ENCODE measurements around the gene PKN1.

The PKN1 gene

GRCh38 chr19:14482172-14482941 is 49.3 kb downstream of the PKN1 start:
- Histone ChIP-seq H3K27me3 (ENCODE audit: control insufficient read depth in 1 of 2, insufficient read depth in 2 of 2, low read length in 2 of 2) (no peaks in the 10 kb centered on the region), H3K9me3 (ENCODE audit: control insufficient read depth in 1 of 2, low read length in 2 of 2) (no peaks in the 10 kb centered on the region), H3K4me1 (ENCODE audit: control insufficient read depth in 1 of 2, insufficient read depth in 2 of 2, low read length in 2 of 2) (peaks cover 0 to 2% of the 10 kb centered on the region in 2 donors), H3K4me3 (ENCODE audit: low read depth in 1 of 2, low read length in 2 of 2) (no peak overlapping the region), H3K9ac (ENCODE audit: low read depth in 1 of 2, low read length in 2 of 2) (no peak overlapping the region), H3K36me3 (ENCODE audit: control insufficient read depth in 1 of 2, insufficient read depth in 2 of 2, low read length in 2 of 2) (peaks cover 7 to 35% of the 10 kb centered on the region in 2 donors), H3K27ac (ENCODE audit: low read depth, low read length) (no peak overlapping the region)

- Histone ChIP-seq H3K36me3 (ENCODE audit: control insufficient read depth in 1 of 2, insufficient read depth in 2 of 2, low read length in 2 of 2) (peaks cover 0 to 20% of the 10 kb centered on the region in 2 donors), H3K27me3 (ENCODE audit: control insufficient read depth in 1 of 2, insufficient read depth in 2 of 2, low read length in 2 of 2) (no peaks in the 10 kb centered on the region), H3K27ac (ENCODE audit: low read depth, low read length) (no peak overlapping the region)
These were observed 54.4 kb downstream of the PKN1 start for GRCh38 chr19:14487370-14488125.

GRCh38 chr19:14492756-14493337 is 59.7 kb downstream of the PKN1 start:
- Histone ChIP-seq H3K27me3 (ENCODE audit: control insufficient read depth in 1 of 2, insufficient read depth in 2 of 2, low read length in 2 of 2) (no peaks in the 10 kb centered on the region), H3K4me3 (ENCODE audit: low read depth in 1 of 2, low read length in 2 of 2) (no peak overlapping the region), H3K27ac (ENCODE audit: low read depth, low read length) (no peak overlapping the region), H3K36me3 (ENCODE audit: control insufficient read depth in 1 of 2, insufficient read depth in 2 of 2, low read length in 2 of 2) (peaks cover 0 to 19% of the 10 kb centered on the region in 2 donors), H3K9ac (ENCODE audit: low read depth in 1 of 2, low read length in 2 of 2) (no peak overlapping the region), H3K4me1 (ENCODE audit: control insufficient read depth in 1 of 2, insufficient read depth in 2 of 2, low read length in 2 of 2) (peaks cover 26 to 28% of the 10 kb centered on the region in 2 donors), H3K9me3 (ENCODE audit: control insufficient read depth in 1 of 2, low read length in 2 of 2) (no peaks in the 10 kb centered on the region)

More at GRCh38 chr19:14487370-14488125, 54.4 kb downstream of the PKN1 start:
- Histone ChIP-seq H3K9ac (ENCODE audit: low read depth in 1 of 2, low read length in 2 of 2) (no peak overlapping the region), H3K4me3 (ENCODE audit: low read depth in 1 of 2, low read length in 2 of 2) (no peak overlapping the region), H3K4me1 (ENCODE audit: control insufficient read depth in 1 of 2, insufficient read depth in 2 of 2, low read length in 2 of 2) (no peaks in the 10 kb centered on the region), H3K9me3 (ENCODE audit: control insufficient read depth in 1 of 2, low read length in 2 of 2) (no peaks in the 10 kb centered on the region)

DNA sequence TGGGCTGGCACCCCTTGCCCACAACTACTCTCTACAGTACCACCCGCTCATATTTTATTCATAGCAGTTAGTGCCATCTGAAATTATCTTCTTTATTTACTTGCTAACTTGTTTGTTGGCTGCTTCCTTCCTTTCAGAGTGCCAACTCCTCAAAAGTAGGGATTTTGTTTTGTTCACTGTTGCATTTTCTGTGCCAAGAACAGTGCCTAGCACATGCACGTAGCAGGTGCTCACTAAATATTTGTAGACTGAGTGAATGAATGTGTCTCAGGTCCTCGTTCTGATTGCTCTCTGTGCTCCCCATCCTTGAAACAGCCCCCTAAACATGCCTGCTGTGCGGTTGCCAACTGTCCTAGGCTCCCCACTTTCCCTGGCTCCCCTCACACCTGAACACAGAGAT is 61.3 kb downstream of the PKN1 start:
- no peak overlapping the region for H3K27ac ChIP-seq (ENCODE audit: low read depth, low read length)
- H3K4me3 ChIP-seq (ENCODE audit: low read depth in 1 of 2, low read length in 2 of 2): peak overlapping the region in 1 of 2 donors; percentile 83
- no peaks in the 10 kb centered on the region for H3K27me3 ChIP-seq (ENCODE audit: control insufficient read depth in 1 of 2, insufficient read depth in 2 of 2, low read length in 2 of 2)
- peaks cover 0 to 6% of the 10 kb centered on the region in 2 donors for H3K36me3 ChIP-seq (ENCODE audit: control insufficient read depth in 1 of 2, insufficient read depth in 2 of 2, low read length in 2 of 2)
- peak overlapping the region in 1 of 2 donors; percentile 47 for H3K9ac ChIP-seq (ENCODE audit: low read depth in 1 of 2, low read length in 2 of 2)
- peaks cover 26 to 28% of the 10 kb centered on the region in 2 donors for H3K4me1 ChIP-seq (ENCODE audit: control insufficient read depth in 1 of 2, insufficient read depth in 2 of 2, low read length in 2 of 2)
- no peaks in the 10 kb centered on the region for H3K9me3 ChIP-seq (ENCODE audit: control insufficient read depth in 1 of 2, low read length in 2 of 2)

DNA sequence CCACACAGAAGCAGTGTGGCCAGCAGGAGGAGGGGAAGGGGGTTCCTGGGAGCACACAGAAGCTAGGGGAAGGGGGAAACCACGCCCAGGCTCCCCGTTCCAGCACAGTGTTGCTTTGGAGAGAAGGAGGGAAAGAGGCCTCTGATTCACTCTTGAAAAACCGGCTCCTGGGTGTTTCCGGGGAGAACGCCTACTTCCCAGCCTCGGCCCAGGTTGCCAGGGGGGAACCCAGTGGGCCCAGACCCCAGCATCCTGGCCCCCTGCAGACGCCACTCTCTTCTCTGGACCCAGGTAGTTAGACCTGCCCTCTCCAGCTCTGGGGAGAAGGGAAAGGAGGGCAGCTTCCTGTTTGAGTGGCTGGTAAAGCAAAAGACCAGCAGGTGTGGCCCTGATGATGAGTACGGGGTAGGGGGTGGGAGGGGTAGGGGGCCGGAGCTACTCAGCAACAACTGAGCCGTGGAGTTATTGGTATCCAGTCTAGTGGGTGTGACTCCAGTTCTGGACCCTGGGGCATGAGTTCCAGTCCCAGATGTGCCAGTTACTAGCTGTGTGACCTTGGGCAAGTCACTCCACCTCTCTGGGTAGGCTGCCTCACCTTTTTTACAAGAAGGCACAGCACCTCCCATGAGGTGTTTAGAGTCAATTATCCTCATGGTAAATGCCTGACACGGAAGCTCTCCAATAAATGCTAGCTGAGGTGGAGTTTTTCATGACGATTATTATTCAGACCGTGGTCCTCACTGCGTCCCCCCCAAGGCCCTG is 62.0 kb downstream of the PKN1 start:
- peaks cover 26 to 28% of the 10 kb centered on the region in 2 donors for H3K4me1 ChIP-seq (ENCODE audit: control insufficient read depth in 1 of 2, insufficient read depth in 2 of 2, low read length in 2 of 2)

GRCh38 chr19:14495672-14496028 is 62.5 kb downstream of the PKN1 start:
- peak overlapping the region; percentile 67 to 83 for H3K4me3 ChIP-seq (ENCODE audit: low read depth in 1 of 2, low read length in 2 of 2)
- no peaks in the 10 kb centered on the region for H3K9me3 ChIP-seq (ENCODE audit: control insufficient read depth in 1 of 2, low read length in 2 of 2)
- H3K4me1 ChIP-seq (ENCODE audit: control insufficient read depth in 1 of 2, insufficient read depth in 2 of 2, low read length in 2 of 2): peaks cover 26 to 28% of the 10 kb centered on the region in 2 donors

More for the DNA sequence above, 62.0 kb downstream of the PKN1 start:
- Histone ChIP-seq H3K27ac (ENCODE audit: low read depth, low read length) (no peak overlapping the region), H3K9ac (ENCODE audit: low read depth in 1 of 2, low read length in 2 of 2) (peak overlapping the region; percentile 45 to 83), H3K27me3 (ENCODE audit: control insufficient read depth in 1 of 2, insufficient read depth in 2 of 2, low read length in 2 of 2) (no peaks in the 10 kb centered on the region), H3K4me3 (ENCODE audit: low read depth in 1 of 2, low read length in 2 of 2) (peak overlapping the region; percentile 67 to 83), H3K36me3 (ENCODE audit: control insufficient read depth in 1 of 2, insufficient read depth in 2 of 2, low read length in 2 of 2) (peaks cover 0 to 6% of the 10 kb centered on the region in 2 donors), H3K9me3 (ENCODE audit: control insufficient read depth in 1 of 2, low read length in 2 of 2) (no peaks in the 10 kb centered on the region)

DNA sequence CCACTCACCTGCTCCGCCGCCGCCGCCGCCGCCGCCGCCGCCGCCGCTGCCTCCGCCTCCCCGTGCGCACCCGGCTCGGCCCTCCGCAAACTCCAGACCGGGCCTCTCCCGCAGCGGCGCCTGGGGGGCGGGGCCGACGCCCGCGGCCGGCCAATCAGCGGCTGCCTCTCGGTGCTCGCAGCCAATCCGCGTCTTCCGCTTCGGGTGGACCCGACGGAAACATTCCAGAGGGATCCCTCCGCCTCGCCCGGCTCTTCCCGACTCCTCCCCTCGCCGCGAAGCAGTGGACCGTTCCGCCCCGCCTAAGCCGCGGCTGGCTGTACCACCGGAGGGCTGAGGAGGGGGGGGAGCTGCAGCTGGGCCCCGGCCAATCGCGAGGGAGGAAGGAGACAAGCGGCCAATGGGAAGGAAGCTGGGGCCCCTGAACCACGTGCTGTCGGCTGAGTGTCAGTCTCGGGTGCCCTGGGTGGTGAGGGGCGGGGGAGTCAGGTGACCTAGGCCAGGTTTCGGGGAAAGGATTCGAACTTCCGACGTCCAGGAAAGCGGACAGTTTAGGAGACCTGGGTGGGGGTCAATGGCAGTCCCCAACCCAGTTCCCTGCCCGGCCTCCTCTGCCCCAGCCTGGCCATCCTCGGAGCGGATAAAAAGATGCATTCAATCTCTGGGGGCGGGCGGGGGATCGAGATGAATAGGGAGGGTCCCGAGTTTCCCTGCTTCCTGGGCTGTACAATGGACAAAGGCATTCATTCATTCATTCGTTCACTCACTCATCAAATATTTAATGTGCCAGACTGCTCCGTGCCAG is 63.1 kb downstream of the PKN1 start, which contains the start of gene GIPC1:
Gene GIPC1 (minus strand): TSS at position 99 of the 805 bp plus-strand sequence. CDS start 13,151 bp downstream, outside the sequence.
- peaks cover 26 to 28% of the 10 kb centered on the region in 2 donors for H3K4me1 ChIP-seq (ENCODE audit: control insufficient read depth in 1 of 2, insufficient read depth in 2 of 2, low read length in 2 of 2)
- H3K27me3 ChIP-seq (ENCODE audit: control insufficient read depth in 1 of 2, insufficient read depth in 2 of 2, low read length in 2 of 2): no peaks in the 10 kb centered on the region
- peak within 1 kb of the TSS; percentile 67 for H3K27ac ChIP-seq (ENCODE audit: low read depth, low read length)
- H3K36me3 ChIP-seq (ENCODE audit: control insufficient read depth in 1 of 2, insufficient read depth in 2 of 2, low read length in 2 of 2): peaks cover 0 to 4% of the 10 kb centered on the region in 2 donors
- no peaks in the 10 kb centered on the region for H3K9me3 ChIP-seq (ENCODE audit: control insufficient read depth in 1 of 2, low read length in 2 of 2)
- H3K4me3 ChIP-seq (ENCODE audit: low read depth in 1 of 2, low read length in 2 of 2): peak within 1 kb of the TSS; percentile 67 to 83
- H3K9ac ChIP-seq (ENCODE audit: low read depth in 1 of 2, low read length in 2 of 2): peak within 1 kb of the TSS; percentile 57 to 83

More at GRCh38 chr19:14495672-14496028, 62.5 kb downstream of the PKN1 start:
- Histone ChIP-seq H3K27ac (ENCODE audit: low read depth, low read length) (peak overlapping the region; percentile 20), H3K9ac (ENCODE audit: low read depth in 1 of 2, low read length in 2 of 2) (peak overlapping the region; percentile 45 to 83), H3K27me3 (ENCODE audit: control insufficient read depth in 1 of 2, insufficient read depth in 2 of 2, low read length in 2 of 2) (no peaks in the 10 kb centered on the region), H3K36me3 (ENCODE audit: control insufficient read depth in 1 of 2, insufficient read depth in 2 of 2, low read length in 2 of 2) (peaks cover 0 to 6% of the 10 kb centered on the region in 2 donors)

DNA sequence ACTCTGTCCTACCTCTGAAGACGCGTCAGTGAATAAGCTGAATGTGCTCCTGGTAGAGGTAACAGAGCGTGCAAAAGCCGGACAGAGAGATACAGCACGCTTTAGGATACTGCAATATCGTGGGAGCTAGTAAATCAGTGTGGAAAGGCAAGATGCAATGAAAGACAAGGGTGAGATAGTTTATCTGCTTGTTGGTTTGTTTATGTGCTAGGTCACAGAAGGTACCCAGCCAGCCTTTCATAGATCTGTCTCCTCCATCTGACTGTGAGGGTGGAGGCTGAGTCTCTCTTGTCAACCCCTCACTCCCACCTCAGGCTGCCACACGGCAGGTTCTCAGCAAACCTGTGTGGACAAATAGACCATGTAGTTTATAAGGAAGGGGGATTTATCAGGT is 63.7 kb downstream of the PKN1 start:
- Histone ChIP-seq H3K9ac (ENCODE audit: low read depth in 1 of 2, low read length in 2 of 2) (peak overlapping the region; percentile 48 to 57), H3K27ac (ENCODE audit: low read depth, low read length) (peak overlapping the region; percentile 67), H3K27me3 (ENCODE audit: control insufficient read depth in 1 of 2, insufficient read depth in 2 of 2, low read length in 2 of 2) (no peaks in the 10 kb centered on the region), H3K9me3 (ENCODE audit: control insufficient read depth in 1 of 2, low read length in 2 of 2) (no peaks in the 10 kb centered on the region), H3K4me1 (ENCODE audit: control insufficient read depth in 1 of 2, insufficient read depth in 2 of 2, low read length in 2 of 2) (peaks cover 26 to 28% of the 10 kb centered on the region in 2 donors), H3K4me3 (ENCODE audit: low read depth in 1 of 2, low read length in 2 of 2) (peak overlapping the region; percentile 61 to 65), H3K36me3 (ENCODE audit: control insufficient read depth in 1 of 2, insufficient read depth in 2 of 2, low read length in 2 of 2) (no peaks in the 10 kb centered on the region)
